Endothelial cell (in vitro differentiated cells): ENCODE results near the gene KCNG2. TPM values are rescaled to one million over a fixed set of nuclear protein-coding genes. Genes with fewer than 3 reads are reported as not detected.

Experiments used
- DNase-seq: peaks from one replicate; pipeline ENCODE4 v3.0.0; 2021; ENCODE audit warnings: low spot score
- H3K27ac Mint-ChIP-seq: one replicate; pipeline ENCODE4 v1.8.0; 2021; ENCODE audit warnings: mixed read lengths, inconsistent platforms; ENCODE audit not compliant: unreplicated experiment
- H3K27me3 Mint-ChIP-seq: one replicate; pipeline ENCODE4 v1.8.0; 2021; ENCODE audit warnings: mild to moderate bottlenecking, moderate library complexity, mixed read lengths, inconsistent platforms; ENCODE audit not compliant: unreplicated experiment
- H3K36me3 Mint-ChIP-seq: one replicate; pipeline ENCODE4 v1.8.0; 2021; ENCODE audit warnings: mild to moderate bottlenecking, low read depth, mixed read lengths, inconsistent platforms; ENCODE audit not compliant: unreplicated experiment
- H3K4me1 Mint-ChIP-seq: one replicate; pipeline ENCODE4 v1.8.0; 2021; ENCODE audit warnings: mild to moderate bottlenecking, mixed read lengths, inconsistent platforms; ENCODE audit not compliant: unreplicated experiment
- H3K4me3 Mint-ChIP-seq: one replicate; pipeline ENCODE4 v1.8.0; 2021; ENCODE audit warnings: mild to moderate bottlenecking, mixed read lengths, inconsistent platforms; ENCODE audit not compliant: unreplicated experiment
- H3K9me3 Mint-ChIP-seq: one replicate; pipeline ENCODE4 v1.8.0; 2021; ENCODE audit warnings: mixed read lengths, inconsistent platforms; ENCODE audit not compliant: unreplicated experiment
- total RNA-seq: library from RNA; stranded (reverse); fragmentation: NEBNext Ultra II Directional; extraction: Animal tissue kit (Norgen Biotek cat#: 25700); gene quantifications from one replicate; pipeline ENCODE4 v1.2.1, GENCODE V29; 2021; ENCODE audit not compliant: unreplicated experiment
- TF ChIP-seq, protein P1 (sequence below): fragments of 200-600 bp; sonication (generic); IDR thresholded peaks from one replicate; pipeline ENCODE4 v1.5.0; 2021; ENCODE audit warnings: antibody characterized with exemption; ENCODE audit not compliant: unreplicated experiment

The KCNG2 gene
- total RNA-seq, 1 donor from 2014 or later = 0.56 TPM

- H3K27ac Mint-ChIP-seq = no peak overlapping the region
- no peak for DNase-seq
- H3K27me3 Mint-ChIP-seq = peaks cover 3% of the 10 kb centered on the region
- TF ChIP-seq, protein P1, sequence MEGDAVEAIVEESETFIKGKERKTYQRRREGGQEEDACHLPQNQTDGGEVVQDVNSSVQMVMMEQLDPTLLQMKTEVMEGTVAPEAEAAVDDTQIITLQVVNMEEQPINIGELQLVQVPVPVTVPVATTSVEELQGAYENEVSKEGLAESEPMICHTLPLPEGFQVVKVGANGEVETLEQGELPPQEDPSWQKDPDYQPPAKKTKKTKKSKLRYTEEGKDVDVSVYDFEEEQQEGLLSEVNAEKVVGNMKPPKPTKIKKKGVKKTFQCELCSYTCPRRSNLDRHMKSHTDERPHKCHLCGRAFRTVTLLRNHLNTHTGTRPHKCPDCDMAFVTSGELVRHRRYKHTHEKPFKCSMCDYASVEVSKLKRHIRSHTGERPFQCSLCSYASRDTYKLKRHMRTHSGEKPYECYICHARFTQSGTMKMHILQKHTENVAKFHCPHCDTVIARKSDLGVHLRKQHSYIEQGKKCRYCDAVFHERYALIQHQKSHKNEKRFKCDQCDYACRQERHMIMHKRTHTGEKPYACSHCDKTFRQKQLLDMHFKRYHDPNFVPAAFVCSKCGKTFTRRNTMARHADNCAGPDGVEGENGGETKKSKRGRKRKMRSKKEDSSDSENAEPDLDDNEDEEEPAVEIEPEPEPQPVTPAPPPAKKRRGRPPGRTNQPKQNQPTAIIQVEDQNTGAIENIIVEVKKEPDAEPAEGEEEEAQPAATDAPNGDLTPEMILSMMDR = no peak
- peaks cover 35% of the 10 kb centered on the region for H3K36me3 Mint-ChIP-seq
- H3K9me3 Mint-ChIP-seq = no peaks in the 10 kb centered on the region
- H3K4me3 Mint-ChIP-seq = peak overlapping the region; percentile 45
- no peaks in the 10 kb centered on the region for H3K4me1 Mint-ChIP-seq
Measured at GRCh38 chr18:79755496-79756142, 42.1 kb upstream of the KCNG2 start.

GRCh38 chr18:79756143-79756500, 41.6 kb upstream of the KCNG2 start:
- DNase-seq = no peak
- peaks cover 35% of the 10 kb centered on the region for H3K36me3 Mint-ChIP-seq

GRCh38 chr18:79756826-79757225, 40.9 kb upstream of the KCNG2 start:
- no peaks in the 10 kb centered on the region for H3K4me1 Mint-ChIP-seq
- no peaks in the 10 kb centered on the region for H3K9me3 Mint-ChIP-seq
- H3K27ac Mint-ChIP-seq = no peak overlapping the region
- H3K27me3 Mint-ChIP-seq = peaks cover 3% of the 10 kb centered on the region
- H3K36me3 Mint-ChIP-seq = peaks cover 31% of the 10 kb centered on the region
- H3K4me3 Mint-ChIP-seq = no peak overlapping the region
- no peak for DNase-seq
- TF ChIP-seq, protein P1 = no peak

More at GRCh38 chr18:79756143-79756500, 41.6 kb upstream of the KCNG2 start:
- no peak overlapping the region for H3K4me3 Mint-ChIP-seq
- no peak overlapping the region for H3K27ac Mint-ChIP-seq
- no peaks in the 10 kb centered on the region for H3K4me1 Mint-ChIP-seq
- no peaks in the 10 kb centered on the region for H3K9me3 Mint-ChIP-seq
- H3K27me3 Mint-ChIP-seq = peaks cover 3% of the 10 kb centered on the region
- TF ChIP-seq, protein P1 = no peak

GRCh38 chr18:79760348-79760747, 37.4 kb upstream of the KCNG2 start:
- Mint-ChIP-seq H3K9me3 (no peaks in the 10 kb centered on the region), H3K27me3 (peaks cover 3% of the 10 kb centered on the region), H3K4me1 (no peaks in the 10 kb centered on the region), H3K4me3 (no peak overlapping the region), H3K27ac (no peak overlapping the region), H3K36me3 (peaks cover 20% of the 10 kb centered on the region)
- no peak for DNase-seq
- TF ChIP-seq, protein P1 = no peak

DNA sequence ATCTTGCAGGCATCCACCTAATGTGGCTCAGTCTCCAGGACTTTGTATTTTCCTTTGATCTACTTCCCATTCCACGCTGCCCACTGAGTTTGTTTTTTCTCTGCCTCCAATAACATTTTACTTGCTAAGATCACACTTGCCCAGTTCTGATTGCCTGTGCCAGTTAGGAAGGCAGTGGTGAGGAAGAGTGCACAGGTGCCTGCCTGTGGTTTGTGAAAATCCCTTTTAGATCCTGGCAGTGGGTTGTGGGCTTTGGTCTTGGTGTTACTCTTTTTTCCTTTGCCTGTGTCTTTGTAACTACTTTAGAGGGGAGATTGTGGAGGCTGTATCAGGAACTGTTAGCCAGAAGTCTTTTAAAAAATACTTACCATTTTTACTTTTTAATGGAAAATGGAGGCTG, 36.9 kb upstream of the KCNG2 start:
- no peak overlapping the region for H3K27ac Mint-ChIP-seq
- H3K4me1 Mint-ChIP-seq = no peaks in the 10 kb centered on the region
- no peaks in the 10 kb centered on the region for H3K27me3 Mint-ChIP-seq
- no peaks in the 10 kb centered on the region for H3K9me3 Mint-ChIP-seq
- DNase-seq = no peak
- peaks cover 18% of the 10 kb centered on the region for H3K36me3 Mint-ChIP-seq
- TF ChIP-seq, protein P1 = no peak
- H3K4me3 Mint-ChIP-seq = no peak overlapping the region
